NCI-H1417 treated with DMSO at 0.1 percent for 48 hours (cell line): ENCODE results near the gene CYP1B1.
"Not testable (repeated sequence)": the region's sequence is repeated elsewhere in the genome, so short reads cannot be mapped to it uniquely, and the experiment has no call there.

ENCODE experiments used
- DNase-seq: peaks from one replicate; lab custom pipeline; 2025; lab: John Stamatoyannopoulos, UW

CYP1B1 gene

GRCh38 chr2:38075507-38076151 is at the start of gene CYP1B1:
TSS of gene CYP1B1 (minus strand) at chr2:38076151. CDS start at chr2:38075388, 763 bp downstream.
- DNase-seq = no peak

- no peak for DNase-seq
These were observed 49.1 kb upstream of the CYP1B1 start for GRCh38 chr2:38125007-38125406.

- no peak for DNase-seq
These were observed 48.0 kb upstream of the CYP1B1 start for GRCh38 chr2:38123911-38124310.

GRCh38 chr2:38122344-38122743 is 46.4 kb upstream of the CYP1B1 start:
- no peak for DNase-seq

GRCh38 chr2:38121481-38121880 is 45.5 kb upstream of the CYP1B1 start:
- DNase-seq = no peak

GRCh38 chr2:38120829-38121228 is 44.9 kb upstream of the CYP1B1 start:
- no peak for DNase-seq

- no peak for DNase-seq
These were observed 44.3 kb upstream of the CYP1B1 start for GRCh38 chr2:38120264-38120592.

- DNase-seq = no peak
These were observed 40.8 kb upstream of the CYP1B1 start for GRCh38 chr2:38116762-38117161.

- DNase-seq = peak; percentile 38
These were observed 39.5 kb upstream of the CYP1B1 start for GRCh38 chr2:38115216-38116032.

- DNase-seq = no peak
These were observed 38.2 kb upstream of the CYP1B1 start for GRCh38 chr2:38113981-38114708.

- DNase-seq = no peak
These were observed 37.1 kb upstream of the CYP1B1 start for GRCh38 chr2:38113051-38113450.

GRCh38 chr2:38111350-38111749 is 35.4 kb upstream of the CYP1B1 start:
- DNase-seq = not testable (repeated sequence)

- DNase-seq = no peak
These were observed 33.8 kb upstream of the CYP1B1 start for GRCh38 chr2:38109732-38110181.

- no peak for DNase-seq
These were observed 33.2 kb upstream of the CYP1B1 start for GRCh38 chr2:38108907-38109731.

GRCh38 chr2:38107738-38108410 is 31.9 kb upstream of the CYP1B1 start:
- no peak for DNase-seq

- DNase-seq = no peak
These were observed 30.6 kb upstream of the CYP1B1 start for GRCh38 chr2:38106405-38107094.

- no peak for DNase-seq
These were observed 30.0 kb upstream of the CYP1B1 start for GRCh38 chr2:38105922-38106321.

GRCh38 chr2:38104598-38104997 is 28.6 kb upstream of the CYP1B1 start:
- DNase-seq = no peak

- DNase-seq = no peak
These were observed 24.4 kb upstream of the CYP1B1 start for GRCh38 chr2:38100328-38100727.

GRCh38 chr2:38099099-38100028 is 23.4 kb upstream of the CYP1B1 start:
- DNase-seq = no peak
